NCI-H1694 treated with DMSO at 0.1 percent for 48 hours (cell line): ENCODE results near the gene MYO10.
"Not testable (repeated sequence)": the region's sequence is repeated elsewhere in the genome, so short reads cannot be mapped to it uniquely, and the experiment has no call there.

Experiments
- DNase-seq: peaks from one replicate; lab custom pipeline; 2025; lab: John Stamatoyannopoulos, UW

Gene MYO10

GRCh38 chr5:16668631-16669030 lies 267.5 kb downstream of the MYO10 start:
- DNase-seq: no peak

DNA sequence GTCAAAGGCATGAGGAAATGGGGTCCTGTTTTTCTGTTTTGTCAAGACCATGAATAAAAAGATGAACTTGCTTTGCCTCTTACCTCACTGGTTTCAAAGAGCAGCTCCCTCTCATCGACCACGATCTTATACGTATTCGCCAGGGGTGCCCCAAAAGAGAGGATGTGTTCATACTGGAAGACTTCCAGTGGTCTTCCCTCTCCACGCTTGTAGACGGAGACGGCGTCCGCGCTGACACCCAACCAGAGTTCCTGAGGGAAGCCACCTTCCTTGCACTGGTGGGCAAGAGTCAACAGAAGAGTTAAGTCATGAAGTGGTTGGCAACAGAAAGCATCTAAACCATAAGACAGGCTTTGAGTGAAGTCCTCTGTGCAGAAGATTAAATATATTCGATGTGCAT lies 267.9 kb downstream of the MYO10 start:
- no peak for DNase-seq

DNA sequence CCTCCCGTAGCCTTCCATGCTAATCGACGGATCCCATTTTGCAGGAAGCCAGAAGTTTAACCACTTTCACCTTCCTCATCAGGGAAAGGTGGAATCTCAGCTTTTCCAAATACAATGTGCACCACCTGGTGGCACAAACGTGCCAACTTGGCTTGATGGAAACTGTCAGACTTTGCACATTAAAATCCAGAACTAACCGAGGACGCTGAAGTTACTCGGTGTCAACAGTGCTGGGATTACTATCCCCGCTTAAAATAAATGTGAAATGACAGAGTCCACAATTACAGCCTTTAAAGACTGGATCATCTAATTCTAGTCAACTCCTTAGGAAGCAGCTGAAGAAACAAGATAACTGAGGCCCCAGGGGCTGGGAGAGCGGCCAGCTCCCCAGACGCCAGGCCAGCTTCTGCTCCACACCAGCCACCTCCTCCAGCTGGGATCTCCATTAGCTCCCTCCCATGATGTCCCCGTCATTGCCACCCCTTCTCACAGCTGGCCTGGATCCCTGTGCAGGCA lies 269.1 kb downstream of the MYO10 start:
- no peak for DNase-seq

DNA sequence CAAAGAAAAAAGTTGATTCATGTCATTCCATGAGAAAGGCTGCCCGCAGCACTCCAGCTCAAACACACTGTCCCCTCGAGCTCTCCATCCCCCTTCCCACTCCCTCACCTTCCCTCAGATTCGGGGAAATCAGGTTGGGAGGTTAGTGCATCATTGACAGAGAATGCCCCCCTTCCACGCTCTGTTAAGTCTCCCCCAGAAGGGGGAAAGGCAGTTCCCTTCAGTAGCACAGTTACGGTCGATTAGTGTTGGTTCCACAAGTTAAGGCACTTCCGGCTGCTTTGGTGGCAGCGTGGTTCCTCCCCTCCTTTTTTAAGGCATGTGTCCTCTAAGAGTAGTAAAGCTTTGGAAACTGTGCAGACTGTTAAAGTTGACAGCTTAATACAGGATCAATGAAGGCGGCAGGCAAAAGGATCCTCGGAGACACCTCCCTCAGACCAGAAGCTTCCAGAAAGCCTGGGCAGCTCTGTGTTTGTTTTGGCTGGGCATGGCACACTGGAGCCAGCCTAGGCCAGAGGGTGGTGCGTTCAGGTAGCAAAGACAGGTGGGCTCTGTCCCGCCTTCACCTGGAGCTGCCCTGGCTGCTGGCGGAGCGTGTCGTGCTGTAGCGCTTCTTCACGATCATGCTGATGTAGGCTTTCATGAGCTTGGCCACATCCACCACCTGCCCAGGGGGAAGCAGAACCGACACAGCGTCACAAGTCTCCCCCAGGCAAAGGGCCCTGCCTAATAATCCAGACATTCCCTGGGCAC lies 269.8 kb downstream of the MYO10 start:
- no peak for DNase-seq

GRCh38 chr5:16665601-16666000 lies 270.5 kb downstream of the MYO10 start:
- no peak for DNase-seq

DNA sequence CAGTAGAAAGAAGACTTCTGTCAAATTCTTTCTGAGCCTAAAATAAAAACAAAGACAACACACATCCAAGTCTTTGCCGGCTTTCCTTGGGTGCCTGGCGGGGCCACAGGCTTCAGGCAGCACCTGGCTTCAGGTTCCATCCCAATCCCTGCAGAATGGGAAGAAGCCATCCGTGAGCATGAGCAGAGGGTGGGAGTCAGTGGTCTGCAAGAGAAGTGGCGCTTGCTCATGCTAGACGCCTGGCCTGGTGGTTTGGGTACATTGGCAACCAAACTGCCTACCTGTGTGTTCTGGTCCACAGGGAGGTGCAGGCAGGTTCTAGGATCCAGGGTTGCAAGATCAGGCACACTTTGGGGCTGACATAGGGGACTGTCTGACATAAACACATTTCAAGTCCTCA lies 271.7 kb downstream of the MYO10 start:
- no peak for DNase-seq

GRCh38 chr5:16663840-16664239 lies 272.2 kb downstream of the MYO10 start:
- no peak for DNase-seq

GRCh38 chr5:16661713-16662112 lies 274.4 kb downstream of the MYO10 start:
- DNase-seq: no peak

GRCh38 chr5:16660982-16661381 lies 275.1 kb downstream of the MYO10 start:
- no peak for DNase-seq

GRCh38 chr5:16659536-16659935 lies 276.6 kb downstream of the MYO10 start:
- DNase-seq: no peak

- DNase-seq: no peak
Measured at GRCh38 chr5:16656561-16657191, 279.4 kb downstream of the MYO10 start.

DNA sequence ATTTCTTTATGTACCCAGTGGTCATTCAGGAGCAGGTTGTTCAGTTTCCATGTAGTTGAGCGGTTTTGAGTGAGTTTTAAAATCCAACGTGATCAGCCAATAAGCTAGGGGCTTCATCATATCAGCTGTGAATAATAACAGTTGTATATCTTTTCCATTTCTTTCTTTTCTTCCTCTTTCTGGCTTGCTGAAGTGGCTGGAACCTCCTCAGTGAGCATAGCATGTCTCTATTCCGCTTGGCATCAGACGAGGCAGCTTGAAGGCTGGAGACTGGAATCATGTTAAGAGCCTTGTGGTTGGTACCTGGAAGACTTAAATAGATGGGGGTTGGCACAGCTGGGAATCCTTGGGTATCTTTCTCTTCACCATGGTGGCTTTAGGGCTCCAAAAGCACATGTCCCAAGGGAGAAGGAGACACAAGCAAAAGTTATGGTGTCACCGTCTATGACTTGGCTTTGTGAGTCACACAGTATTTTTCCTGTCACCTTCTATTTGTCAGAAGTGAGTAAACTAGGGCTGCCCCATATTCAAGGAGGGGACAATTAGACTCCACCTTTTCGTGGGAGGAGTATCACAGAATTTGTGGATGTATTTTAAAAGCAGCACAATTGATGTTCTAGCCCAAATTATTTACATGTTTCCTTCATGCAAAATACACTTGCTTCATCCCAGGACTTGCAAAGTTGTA lies 281.3 kb downstream of the MYO10 start:
- no peak for DNase-seq

- DNase-seq: not testable (repeated sequence)
Measured at GRCh38 chr5:16648739-16649138, 287.3 kb downstream of the MYO10 start.

DNA sequence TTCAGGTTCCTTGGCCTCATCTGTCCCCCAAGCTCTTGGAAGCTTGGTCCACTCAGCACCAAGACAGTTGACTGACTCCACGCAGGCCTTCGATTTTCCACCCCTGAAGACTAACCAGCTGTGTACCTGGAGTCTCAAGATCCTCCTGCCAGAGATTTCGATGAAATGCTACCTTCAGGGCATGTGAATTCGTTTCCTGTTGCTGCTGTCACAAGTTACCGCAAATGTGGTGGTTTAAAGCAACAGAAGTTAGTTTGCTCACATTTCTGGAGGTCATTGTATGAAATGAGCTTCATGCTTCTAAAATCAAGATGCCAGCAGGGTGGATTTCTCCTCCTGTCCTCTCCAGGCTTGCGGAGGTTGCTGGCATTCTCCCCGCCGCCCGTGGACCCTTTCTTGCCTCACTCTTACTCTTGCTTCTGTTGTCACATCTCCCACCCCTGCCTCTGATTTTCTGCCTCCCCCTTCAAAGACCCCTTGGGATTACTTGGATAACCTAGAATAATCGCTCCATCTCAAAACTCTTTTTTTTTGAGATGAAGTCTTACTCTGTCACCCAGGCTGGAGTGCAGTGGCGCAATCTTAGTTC lies 291.7 kb downstream of the MYO10 start:
- DNase-seq: no peak

GRCh38 chr5:16642867-16643266 lies 293.2 kb downstream of the MYO10 start:
- no peak for DNase-seq

- no peak for DNase-seq
Measured at GRCh38 chr5:16639206-16639605, 296.9 kb downstream of the MYO10 start.

GRCh38 chr5:16628376-16628775 lies 307.7 kb downstream of the MYO10 start:
- DNase-seq: peak; percentile 68

- no peak for DNase-seq
Measured at GRCh38 chr5:16626696-16627264, 309.3 kb downstream of the MYO10 start.

GRCh38 chr5:16625096-16625495 lies 311.0 kb downstream of the MYO10 start:
- no peak for DNase-seq

DNA sequence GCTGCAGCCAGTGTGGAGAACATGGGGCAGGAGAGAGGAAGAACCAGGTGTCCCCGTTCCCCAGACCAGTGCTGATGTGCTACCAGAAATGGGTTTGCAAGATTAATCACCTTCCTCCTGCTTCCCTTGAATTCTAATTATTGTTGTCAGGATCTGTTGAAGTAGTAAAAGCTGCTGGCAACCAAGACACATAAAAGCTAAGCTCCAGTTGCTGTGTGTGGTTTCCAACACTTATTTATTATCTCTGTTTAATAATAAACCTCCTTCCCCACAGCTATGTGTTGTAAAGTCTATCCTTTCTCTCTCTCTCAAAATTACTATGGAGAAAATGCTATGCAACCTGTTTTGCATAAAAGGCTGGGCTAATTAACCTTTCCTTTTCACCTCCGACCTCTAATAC lies 317.0 kb downstream of the MYO10 start:
- DNase-seq: no peak

GRCh38 chr5:16618138-16618897 lies 317.8 kb downstream of the MYO10 start:
- no peak for DNase-seq
